MG63 (cell line): ENCODE results near the gene KRT86. TPM values are rescaled to one million over a fixed set of nuclear protein-coding genes. Genes with fewer than 3 reads are reported as not detected.

ENCODE experiments used
- DNase-seq: peaks from one replicate; pipeline ENCODE4 v3.0.0-alpha.2; 2020
- H3K27me3 ChIP-seq: fragments of 250-450 bp; sonication (Bioruptor Pico); 2 replicates; pipeline ENCODE4 v1.5.1; 2020; ENCODE audit warnings: mild to moderate bottlenecking, moderate library complexity
- H3K36me3 ChIP-seq: fragments of 250-450 bp; sonication (Bioruptor Pico); 2 replicates; pipeline ENCODE4 v1.5.1; 2020; ENCODE audit warnings: mild to moderate bottlenecking, moderate library complexity
- H3K4me3 ChIP-seq: fragments of 250-450 bp; sonication (Bioruptor Pico); 2 replicates; pipeline ENCODE4 v1.5.1; 2020; ENCODE audit warnings: mild to moderate bottlenecking, moderate library complexity
- H3K9me3 ChIP-seq: fragments of 250-450 bp; sonication (Bioruptor Pico); 2 replicates; pipeline ENCODE4 v1.5.1; 2020; ENCODE audit warnings: mild to moderate bottlenecking, moderate library complexity
- total RNA-seq: library from RNA; depleted of rRNA; stranded (reverse); fragments of >200 nt; shearing (Covaris generic); gene quantifications from 2 replicates; pipeline ENCODE4 v1.2.3, GENCODE V29; 2014; ENCODE audit warnings: low replicate concordance; rRNA removed

KRT86 gene
- 13.3 and 13.6 TPM in 2 replicates for total RNA-seq

DNA sequence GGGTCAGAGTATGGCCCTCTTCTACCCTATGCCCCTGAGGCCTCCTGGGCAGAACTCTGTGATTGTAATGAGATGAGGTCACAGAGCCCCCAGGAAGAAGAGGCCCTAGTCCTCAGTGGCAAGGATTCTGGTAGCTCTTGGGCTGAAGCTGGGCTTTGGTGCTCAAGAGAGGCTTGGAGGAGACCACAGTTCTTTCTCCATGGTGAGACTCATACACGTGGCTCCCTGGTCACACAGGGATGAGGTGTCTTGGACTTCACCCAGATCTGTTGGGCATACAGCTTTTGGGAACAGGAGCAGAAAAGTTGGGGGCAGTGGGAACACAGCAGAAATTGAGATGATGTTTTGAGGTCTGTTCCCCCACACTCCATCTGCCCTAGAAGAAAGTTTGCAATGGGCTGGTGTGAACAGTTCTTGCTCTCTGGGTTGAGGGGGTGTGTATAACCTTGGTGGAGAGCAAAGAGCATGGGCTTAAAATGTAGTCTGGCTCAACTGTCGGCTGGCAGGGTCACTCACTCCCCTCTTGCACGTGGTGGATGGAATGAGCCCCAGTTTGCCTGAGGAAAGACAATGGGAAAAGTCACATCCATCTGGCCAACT is at the start of gene KRT86:
TSS of gene KRT86 (plus strand) at position 125 of the 600 bp plus-strand sequence. CDS start 27,272 bp downstream, outside the sequence.
- DNase-seq, result no peak
- Histone ChIP-seq H3K4me3 (no peak within 1 kb of the TSS), H3K9me3 (no peaks in the 10 kb centered on the region), H3K27me3 (no peaks in the 10 kb centered on the region), H3K36me3 (peaks cover 14% of the 10 kb centered on the region)

DNA sequence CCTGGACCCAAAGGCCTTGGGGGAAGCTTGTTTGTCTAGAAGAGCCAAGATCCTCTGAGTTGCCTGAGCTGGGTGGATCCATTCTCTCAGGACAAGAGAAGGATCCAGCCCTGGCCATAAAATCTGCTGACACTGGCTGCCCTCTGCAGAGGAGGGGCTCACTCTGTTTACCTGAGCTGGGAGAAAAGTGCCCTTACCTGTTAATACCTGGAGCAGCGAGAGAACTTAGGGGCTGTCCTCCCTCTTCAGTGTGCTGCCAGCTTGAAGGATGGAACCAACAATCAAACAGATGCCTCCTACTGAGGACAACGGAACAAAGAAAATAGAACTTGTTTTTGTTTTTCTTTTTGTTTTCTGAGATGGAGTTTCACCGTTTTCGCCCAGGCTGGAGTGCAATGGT is 48.7 kb upstream of the KRT86 start:
- Histone ChIP-seq H3K4me3 (no peak overlapping the region), H3K9me3 (peaks cover 19% of the 10 kb centered on the region), H3K36me3 (0 out of 2 replicates have a peak, but pooled peaks cover 3% of the 10 kb centered on the region), H3K27me3 (no peaks in the 10 kb centered on the region)
- DNase-seq, result no peak

DNA sequence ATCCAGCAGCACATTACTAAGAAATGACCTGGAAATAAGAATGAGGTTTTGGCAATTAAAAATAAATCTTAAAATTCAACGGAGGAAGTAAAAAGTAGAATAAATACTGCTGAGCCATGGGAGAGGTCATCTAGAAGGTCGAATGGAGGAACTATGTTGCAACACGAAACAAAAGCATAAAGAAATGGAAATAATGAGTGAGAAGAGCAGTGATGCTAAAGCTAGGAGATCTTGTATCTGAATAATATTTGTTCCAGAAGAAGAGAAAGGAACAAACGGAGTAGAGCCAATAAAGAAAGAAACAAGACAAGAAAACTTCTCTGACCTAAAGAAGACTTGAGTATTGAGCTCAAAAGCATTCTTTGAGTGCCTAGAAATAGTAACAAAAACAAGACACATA is 48.0 kb upstream of the KRT86 start:
- no peak for DNase-seq
- no peaks in the 10 kb centered on the region for H3K27me3 ChIP-seq
- H3K36me3 ChIP-seq, result 0 out of 2 replicates have a peak, but pooled peaks cover 3% of the 10 kb centered on the region
- H3K4me3 ChIP-seq, result no peak overlapping the region
- H3K9me3 ChIP-seq, result peaks cover 19% of the 10 kb centered on the region

DNA sequence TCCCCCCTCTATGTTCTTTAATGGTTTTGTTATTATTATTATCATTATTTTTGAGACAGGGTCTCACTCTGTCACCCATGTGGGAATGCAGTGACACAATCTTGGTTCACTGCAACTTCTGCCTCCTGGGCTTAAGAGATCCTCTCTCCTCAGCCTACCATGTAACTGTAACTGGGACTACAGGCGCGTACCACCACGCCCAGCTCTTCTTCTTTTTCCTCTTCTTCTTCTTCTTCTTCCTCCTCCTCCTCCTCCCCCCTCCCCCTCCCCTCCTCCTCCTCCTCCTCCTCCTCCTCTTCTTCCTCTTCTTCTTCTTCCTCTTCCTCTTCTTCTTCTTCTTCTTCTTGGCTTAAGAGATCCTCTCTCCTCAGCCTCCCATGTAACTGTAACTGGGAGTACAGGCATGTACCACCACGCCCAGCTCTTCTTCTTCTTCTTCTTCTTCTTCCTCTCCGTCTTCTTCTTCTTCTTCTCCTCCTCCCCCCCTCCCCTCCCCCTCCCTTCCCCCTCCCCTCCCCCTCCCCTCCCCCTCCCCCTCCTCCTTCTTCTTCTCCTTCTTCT is 46.8 kb upstream of the KRT86 start:
- Histone ChIP-seq H3K36me3 (0 out of 2 replicates have a peak, but pooled peaks cover 3% of the 10 kb centered on the region), H3K27me3 (no peaks in the 10 kb centered on the region), H3K9me3 (peaks cover 19% of the 10 kb centered on the region), H3K4me3 (no peak overlapping the region)
- DNase-seq, result no peak

DNA sequence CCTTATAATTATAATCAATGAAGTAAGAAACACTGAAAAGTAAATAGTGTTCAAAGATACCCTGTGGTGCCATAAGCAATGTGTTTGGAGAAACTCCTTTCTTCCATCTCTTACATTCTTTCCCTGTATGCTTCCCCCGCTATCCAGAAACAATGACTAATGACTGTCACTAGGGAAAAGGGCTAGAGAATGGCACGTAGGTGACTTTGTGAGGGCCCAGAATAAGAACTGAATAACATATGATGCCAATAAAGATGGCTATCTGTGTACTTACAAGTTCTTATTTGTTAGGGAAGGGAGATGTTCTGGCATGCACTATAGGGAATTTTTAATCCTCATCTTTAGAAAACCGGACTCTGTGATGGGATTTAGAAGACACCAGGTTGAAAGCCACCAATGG is 46.1 kb upstream of the KRT86 start:
- Histone ChIP-seq H3K4me3 (no peak overlapping the region), H3K36me3 (0 out of 2 replicates have a peak, but pooled peaks cover 3% of the 10 kb centered on the region), H3K9me3 (peaks cover 19% of the 10 kb centered on the region), H3K27me3 (no peaks in the 10 kb centered on the region)
- DNase-seq, result no peak

DNA sequence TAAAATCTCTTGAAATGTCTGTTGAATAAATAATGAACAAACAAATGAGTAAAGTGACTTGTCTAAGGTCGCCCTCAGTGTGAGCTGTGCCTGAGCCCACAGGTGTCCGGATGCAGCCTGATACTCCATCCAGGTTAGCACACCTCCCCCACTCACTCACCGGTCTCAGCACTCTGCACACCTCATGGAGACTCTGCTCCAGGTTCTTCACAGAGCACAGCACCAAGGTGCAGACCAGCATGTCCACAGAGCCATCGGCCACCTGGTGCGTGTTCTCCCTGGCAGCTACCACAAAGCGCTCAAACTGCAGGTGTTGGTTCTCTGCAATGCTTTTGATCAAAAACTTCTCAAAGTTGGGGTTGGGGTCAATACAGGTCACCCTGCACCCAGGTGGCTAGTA is 45.5 kb upstream of the KRT86 start:
- Histone ChIP-seq H3K9me3 (peaks cover 19% of the 10 kb centered on the region), H3K36me3 (0 out of 2 replicates have a peak, but pooled peaks cover 3% of the 10 kb centered on the region), H3K4me3 (no peak overlapping the region), H3K27me3 (no peaks in the 10 kb centered on the region)
- DNase-seq, result no peak

DNA sequence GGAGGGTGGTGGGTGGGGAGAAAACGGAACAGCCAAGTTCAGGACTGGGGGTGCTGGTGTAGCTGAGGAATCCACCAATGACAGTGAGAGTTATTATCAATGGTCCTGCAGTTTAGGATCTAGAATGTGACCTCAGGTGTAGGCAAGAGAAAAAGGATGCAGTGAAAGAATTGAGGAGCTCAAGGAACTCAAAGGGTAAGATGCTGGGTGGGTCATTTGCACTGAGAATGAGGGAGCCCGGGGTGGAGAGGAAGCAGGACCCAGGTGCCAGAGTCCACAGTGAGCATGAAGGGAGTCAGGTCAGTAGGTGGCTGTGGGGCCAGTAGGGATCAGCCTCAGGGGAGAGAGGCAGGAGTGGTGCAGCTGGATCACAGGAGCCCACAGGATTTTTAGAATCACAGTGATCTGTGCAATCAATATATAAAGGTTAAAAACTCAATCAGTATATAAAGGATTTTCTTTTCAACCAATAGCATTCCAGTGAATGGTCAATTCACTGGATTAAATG is 44.6 kb upstream of the KRT86 start:
- DNase-seq, result peak; percentile 57
- Histone ChIP-seq H3K36me3 (0 out of 2 replicates have a peak, but pooled peaks cover under 1% of the 10 kb centered on the region), H3K27me3 (no peaks in the 10 kb centered on the region), H3K9me3 (peaks cover 11% of the 10 kb centered on the region), H3K4me3 (no peak overlapping the region)

DNA sequence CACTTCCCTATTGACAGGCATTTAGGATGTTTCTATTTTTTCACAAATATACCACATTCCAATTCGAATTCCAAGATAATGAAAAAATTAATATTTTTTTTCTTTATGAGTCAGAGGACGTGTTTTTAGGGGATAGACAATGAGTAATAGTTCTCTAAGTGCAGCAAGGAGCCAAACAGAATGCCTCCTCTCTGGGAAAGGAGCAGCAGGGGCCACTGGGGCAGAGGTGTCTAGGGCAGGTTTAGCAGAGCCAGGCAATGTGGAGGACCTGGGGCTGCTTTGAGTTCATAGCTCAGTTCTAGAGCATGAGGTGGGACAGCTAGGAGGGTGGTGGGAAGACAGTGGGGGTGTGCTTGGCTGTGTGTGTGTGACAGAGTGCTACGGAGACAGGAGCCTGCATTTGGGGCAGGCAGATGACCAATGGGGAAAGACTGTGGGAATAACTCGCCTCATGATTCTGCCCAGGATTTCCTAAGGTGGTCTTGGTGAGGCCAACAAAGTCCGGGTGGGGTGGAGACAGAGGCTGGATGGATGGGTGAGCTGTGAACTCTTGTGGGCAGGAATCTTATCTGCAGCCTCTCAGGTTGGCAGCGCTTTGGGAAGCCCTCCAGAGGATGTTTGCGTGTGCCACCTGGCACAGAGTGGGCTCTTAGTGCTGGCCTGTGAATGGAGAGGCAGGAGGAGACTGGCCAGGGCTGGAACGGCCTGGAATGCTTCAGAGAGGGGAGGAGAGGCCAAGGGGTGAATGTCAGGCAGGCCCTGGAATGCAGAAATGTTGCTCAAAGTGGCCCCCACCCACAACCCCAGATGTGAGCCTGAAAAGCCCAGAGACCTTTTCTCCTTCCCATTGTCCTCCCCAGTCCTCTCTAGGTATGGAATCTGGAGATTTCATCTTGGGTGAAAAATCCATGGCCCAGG is 43.8 kb upstream of the KRT86 start:
- Histone ChIP-seq H3K36me3 (no peaks in the 10 kb centered on the region), H3K27me3 (no peaks in the 10 kb centered on the region), H3K9me3 (peaks cover 8% of the 10 kb centered on the region), H3K4me3 (no peak overlapping the region)
- DNase-seq, result peak; percentile 98

DNA sequence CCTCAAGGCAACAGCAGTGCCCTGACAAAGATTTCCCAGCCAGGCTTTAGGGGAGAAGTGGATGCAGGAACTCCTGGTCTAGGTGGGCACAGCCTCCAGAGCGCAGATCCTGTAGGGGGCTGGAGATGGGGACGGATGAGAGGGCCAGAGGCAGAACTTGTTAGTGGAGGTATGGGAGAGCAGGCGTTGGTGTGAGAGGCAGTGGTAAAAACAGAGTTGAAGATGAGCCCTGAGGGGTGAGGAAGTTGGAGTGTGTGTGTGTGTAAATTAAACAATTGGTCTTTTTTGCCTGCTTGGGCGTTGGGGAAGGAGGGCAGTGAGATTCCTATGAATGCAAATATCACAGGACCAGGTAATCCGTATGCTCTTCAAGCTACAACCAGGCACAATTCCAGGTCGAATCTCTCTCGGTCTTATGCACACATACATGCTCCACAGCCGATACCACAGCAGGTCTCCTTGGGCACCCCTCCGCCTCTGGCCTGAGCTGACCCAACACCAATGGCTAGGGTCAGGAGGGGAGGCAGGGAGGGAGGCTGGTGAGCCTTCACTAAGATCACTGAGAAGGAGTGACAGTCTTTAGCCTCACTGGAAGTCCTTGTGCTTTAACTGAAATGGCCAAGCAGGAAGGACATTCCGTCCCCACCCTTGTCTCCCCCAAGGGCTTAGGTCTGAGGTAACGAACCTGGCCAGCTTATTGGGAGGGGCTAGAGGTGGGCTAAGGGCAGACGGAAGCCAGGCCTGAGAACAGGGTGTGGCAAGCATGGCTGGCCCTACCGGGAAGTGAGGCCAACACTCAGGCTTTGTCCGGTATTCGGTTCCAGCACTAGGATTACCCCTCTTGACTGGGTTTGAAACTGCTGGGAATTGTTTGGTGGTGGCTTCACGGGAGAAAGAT is 42.9 kb upstream of the KRT86 start:
- DNase-seq, result peak; percentile 60
- Histone ChIP-seq H3K9me3 (peaks cover 3% of the 10 kb centered on the region), H3K4me3 (no peak overlapping the region), H3K36me3 (no peaks in the 10 kb centered on the region), H3K27me3 (no peaks in the 10 kb centered on the region)

DNA sequence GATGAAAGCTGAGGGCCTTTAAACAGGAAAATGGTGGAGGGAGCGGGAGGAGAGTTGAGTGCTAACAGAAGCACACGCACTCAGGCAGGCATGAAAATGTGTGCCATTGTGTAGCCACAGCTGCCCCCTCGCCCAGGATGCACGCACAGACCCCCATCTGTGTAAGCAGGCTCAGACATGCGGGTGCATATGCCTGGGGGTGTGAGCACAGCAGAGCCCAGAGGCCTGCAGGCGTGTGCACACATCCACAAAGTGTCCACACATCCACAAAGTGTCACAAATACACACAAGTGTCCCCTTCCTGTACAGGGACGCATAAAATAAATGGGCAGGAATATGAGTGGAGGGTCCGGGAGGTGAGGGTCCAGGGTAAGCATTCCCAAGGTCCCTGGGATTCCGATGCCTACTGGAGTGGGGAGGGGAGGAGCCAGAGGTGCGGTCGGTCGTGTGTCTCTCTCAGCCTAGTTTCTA is 42.2 kb upstream of the KRT86 start:
- Histone ChIP-seq H3K9me3 (no peaks in the 10 kb centered on the region), H3K4me3 (no peak overlapping the region), H3K27me3 (no peaks in the 10 kb centered on the region), H3K36me3 (no peaks in the 10 kb centered on the region)
- DNase-seq, result no peak

DNA sequence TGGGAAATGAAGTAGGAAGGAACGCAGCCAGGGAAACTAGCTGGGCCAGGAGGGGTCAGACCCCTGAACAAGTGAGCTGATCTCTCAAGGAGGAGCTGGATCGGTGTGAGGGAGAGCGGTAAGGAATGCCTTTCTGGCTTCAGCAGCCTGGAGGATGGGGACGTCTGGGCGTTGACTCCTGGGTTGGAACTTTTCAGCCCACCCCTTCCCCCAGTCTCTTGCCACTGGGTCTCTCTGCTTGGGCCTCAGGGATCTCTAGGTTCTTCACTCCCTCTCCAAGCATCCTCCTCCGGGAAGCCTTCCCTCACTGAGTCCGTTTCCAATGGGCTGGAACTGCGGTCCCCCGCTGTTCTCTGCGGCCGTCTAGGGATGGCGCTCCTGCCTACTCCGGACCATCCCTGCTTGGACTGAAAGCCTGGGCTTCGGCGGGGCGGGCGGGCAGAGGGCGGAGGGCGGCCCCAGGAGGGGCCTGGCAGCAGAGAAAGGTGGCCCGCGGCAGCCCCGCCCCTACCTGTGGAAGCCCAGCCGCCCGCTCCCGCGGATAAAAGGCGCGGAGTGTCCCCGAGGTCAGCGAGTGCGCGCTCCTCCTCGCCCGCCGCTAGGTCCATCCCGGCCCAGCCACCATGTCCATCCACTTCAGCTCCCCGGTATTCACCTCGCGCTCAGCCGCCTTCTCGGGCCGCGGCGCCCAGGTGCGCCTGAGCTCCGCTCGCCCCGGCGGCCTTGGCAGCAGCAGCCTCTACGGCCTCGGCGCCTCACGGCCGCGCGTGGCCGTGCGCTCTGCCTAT is 41.6 kb upstream of the KRT86 start, which contains the start of gene KRT7:
TSS of gene KRT7 (plus strand) at position 570 of the 788 bp plus-strand sequence. CDS start at position 624, 54 bp downstream.
- H3K27me3 ChIP-seq, result no peaks in the 10 kb centered on the region
- DNase-seq, result no peak
- H3K9me3 ChIP-seq, result no peaks in the 10 kb centered on the region
- no peaks in the 10 kb centered on the region for H3K36me3 ChIP-seq
- H3K4me3 ChIP-seq, result no peak within 1 kb of the TSS

DNA sequence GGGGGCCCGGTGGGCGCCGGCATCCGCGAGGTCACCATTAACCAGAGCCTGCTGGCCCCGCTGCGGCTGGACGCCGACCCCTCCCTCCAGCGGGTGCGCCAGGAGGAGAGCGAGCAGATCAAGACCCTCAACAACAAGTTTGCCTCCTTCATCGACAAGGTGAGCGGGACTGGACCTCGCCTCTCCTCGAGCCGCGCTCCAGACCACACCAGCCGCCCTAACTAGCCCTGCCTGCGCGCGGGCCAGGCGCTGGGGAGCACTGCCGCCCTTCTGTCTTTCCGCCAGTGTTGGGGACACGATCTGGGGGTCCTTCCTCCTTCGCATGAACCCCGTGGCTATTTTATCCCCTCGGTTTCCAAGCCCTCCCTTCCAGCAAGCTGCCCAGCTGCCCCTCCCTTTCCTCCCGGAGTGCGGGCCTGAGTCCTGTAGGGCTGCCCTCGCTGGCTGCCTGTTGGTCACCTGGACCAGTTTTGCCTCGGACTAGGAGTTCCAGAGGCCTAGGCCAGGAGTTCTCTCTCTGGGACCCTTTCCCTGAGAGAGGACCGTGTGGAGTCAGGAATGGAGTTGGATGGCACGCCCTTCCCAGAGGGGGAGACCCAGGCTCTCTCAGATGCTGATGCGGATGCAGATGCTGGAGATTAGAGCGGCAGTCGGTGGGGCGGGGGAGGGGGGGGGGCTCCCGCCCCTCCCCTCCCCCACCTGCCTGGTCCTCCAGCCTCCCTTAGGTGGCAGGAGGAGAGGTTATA is 40.8 kb upstream of the KRT86 start:
- no peak for DNase-seq
- no peaks in the 10 kb centered on the region for H3K36me3 ChIP-seq
- no peak overlapping the region for H3K4me3 ChIP-seq
- no peaks in the 10 kb centered on the region for H3K9me3 ChIP-seq
- no peaks in the 10 kb centered on the region for H3K27me3 ChIP-seq

DNA sequence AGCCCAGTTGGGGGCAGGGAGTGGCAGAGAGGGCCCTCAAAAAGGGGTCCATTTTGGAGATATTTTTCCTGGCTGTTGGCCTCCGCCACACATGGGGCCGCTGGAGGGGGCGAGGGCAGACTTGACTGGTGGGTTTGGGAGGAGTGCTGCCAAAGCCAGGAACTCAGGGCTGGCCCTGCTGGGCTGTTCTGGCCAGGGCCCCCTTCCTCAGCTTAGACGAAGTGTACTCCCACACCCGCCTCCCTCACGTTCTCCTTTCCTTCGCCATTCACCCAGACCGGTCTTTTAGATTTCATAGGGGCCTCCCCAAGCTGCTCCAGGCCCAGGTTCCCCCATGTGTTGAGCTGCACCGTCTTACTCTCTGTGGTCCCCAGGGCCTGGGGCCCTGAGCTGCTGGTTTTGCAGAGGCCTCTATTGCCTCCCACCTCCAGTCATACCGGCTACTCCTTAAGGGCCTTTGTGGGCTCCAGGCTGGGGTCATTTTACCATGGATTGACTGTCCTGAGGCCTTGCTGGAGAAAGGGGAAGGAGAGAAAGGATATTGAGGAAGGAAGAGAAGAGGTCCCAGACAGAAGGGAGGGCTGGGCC is 40.1 kb upstream of the KRT86 start:
- H3K36me3 ChIP-seq, result no peaks in the 10 kb centered on the region
- no peaks in the 10 kb centered on the region for H3K27me3 ChIP-seq
- H3K4me3 ChIP-seq, result no peak overlapping the region
- no peak for DNase-seq
- H3K9me3 ChIP-seq, result no peaks in the 10 kb centered on the region

DNA sequence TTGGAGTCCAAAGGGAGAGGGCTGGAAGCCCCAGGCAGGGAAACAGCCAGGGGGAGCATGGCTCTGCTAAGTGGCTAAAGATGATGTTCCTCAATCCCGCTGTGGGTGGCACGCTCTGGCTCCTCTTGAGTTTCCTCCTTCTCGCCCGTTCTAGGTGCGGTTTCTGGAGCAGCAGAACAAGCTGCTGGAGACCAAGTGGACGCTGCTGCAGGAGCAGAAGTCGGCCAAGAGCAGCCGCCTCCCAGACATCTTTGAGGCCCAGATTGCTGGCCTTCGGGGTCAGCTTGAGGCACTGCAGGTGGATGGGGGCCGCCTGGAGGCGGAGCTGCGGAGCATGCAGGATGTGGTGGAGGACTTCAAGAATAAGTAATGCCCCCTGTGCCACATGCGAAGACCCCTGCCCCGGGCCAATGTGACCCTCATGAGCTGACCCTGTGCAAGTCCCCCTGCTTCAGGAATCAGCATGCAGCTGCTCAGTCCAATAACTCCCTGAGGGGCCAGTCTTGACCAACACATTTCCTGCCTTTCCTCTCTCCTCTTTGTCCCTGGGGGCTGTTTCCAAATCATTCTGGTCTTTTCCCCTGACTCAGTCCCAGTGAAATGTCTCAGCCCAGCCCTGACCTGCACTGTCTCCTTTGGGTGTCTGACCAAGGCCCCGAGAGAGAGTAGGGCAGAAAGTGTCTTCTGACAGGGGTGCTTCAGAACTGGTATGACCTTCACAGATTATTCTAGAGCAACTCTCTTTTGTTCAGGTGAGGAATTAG is 39.3 kb upstream of the KRT86 start:
- Histone ChIP-seq H3K9me3 (no peaks in the 10 kb centered on the region), H3K27me3 (no peaks in the 10 kb centered on the region), H3K36me3 (no peaks in the 10 kb centered on the region), H3K4me3 (no peak overlapping the region)
- no peak for DNase-seq
